ENCODE results near the gene USP5. TPM values are rescaled to one million over a fixed set of nuclear protein-coding genes. Genes with fewer than 3 reads are reported as not detected.

The USP5 gene
- total RNA-seq, 2 experiments from 2014 or later = 119 to 131 TPM

DNA sequence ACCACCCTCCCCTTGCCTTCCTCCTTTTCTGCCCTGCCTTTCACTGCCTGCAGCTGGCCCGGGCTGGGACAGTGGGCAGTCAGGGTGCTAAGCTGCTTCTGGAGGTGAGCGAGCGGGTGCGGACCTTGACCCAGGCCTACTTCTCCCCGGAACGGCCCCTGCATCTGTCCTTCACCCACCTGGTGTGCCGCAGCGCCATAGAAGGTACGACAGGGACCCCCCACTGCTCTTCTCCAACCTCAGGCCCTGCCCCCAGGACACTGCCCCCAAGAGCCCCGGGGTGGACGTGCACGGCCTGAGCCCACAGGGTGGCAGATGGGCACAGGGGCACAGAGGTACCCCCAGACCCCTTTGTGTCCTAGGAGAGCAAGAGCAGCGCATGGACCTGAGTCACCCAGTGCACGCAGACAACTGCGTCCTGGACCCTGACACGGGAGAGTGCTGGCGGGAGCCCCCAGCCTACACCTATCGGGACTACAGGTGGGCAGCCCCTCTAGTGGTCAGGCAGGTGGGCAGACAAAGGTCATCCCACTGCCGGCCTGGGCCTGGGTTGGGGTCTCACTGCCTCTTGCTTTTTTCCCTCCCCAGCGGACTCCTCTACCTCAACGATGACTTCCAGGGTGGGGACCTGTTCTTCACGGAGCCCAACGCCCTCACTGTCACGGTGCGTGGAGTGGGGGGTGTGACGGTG, 14.4 kb upstream of the USP5 start:
- Mint-ChIP-seq H3K27me3 (no peaks in the 10 kb centered on the region), H3K27ac (no peak overlapping the region), H3K9me3 (no peaks in the 10 kb centered on the region), H3K36me3 (ENCODE audit: low read depth) (no peaks in the 10 kb centered on the region), H3K4me3 (no peak overlapping the region), H3K4me1 (peaks cover 5% of the 10 kb centered on the region)
- ChIA-PET POLR2A (no interaction called here), CTCF (interaction anchor here (0.8 to 4.3 kb wide), 8 partner anchors 9 to 84 kb away, joined by 3 to 22 read pairs (median 4); partner anchors contain the start of genes CDCA3, MLF2, SPSB2 and TPI1)
- DNase-seq = no peak

DNA sequence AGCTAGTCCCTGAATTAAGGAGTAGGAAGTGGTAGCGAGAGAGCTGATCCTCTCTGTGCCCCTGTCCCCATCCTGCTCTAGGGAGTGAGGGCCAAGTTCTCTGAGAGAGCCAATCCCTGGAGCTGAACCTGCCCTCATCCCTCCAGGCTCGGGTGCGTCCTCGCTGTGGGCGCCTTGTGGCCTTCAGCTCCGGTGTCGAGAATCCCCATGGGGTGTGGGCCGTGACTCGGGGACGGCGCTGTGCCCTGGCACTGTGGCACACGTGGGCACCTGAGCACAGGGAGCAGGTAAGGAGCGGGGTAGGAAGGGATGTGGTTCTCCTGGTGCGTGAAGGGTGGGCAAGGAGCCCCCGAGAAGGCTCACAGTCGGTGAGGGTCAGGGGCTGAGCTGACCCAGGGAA, 13.1 kb upstream of the USP5 start:
- Mint-ChIP-seq H3K36me3 (ENCODE audit: low read depth) (no peaks in the 10 kb centered on the region), H3K27me3 (no peaks in the 10 kb centered on the region), H3K27ac (no peak overlapping the region), H3K9me3 (no peaks in the 10 kb centered on the region), H3K4me1 (peaks cover 5% of the 10 kb centered on the region), H3K4me3 (no peak overlapping the region)
- ChIA-PET CTCF (interaction anchor here (0.9 to 2.3 kb wide), 6 partner anchors 10 to 87 kb away, joined by 3 to 7 read pairs (median 4); no protein-coding TSS in a partner anchor), POLR2A (interaction anchor here (1.2 kb wide), 1 partner anchor 8 kb away, joined by 3 read pairs; no protein-coding TSS in a partner anchor)
- no peak for DNase-seq

DNA sequence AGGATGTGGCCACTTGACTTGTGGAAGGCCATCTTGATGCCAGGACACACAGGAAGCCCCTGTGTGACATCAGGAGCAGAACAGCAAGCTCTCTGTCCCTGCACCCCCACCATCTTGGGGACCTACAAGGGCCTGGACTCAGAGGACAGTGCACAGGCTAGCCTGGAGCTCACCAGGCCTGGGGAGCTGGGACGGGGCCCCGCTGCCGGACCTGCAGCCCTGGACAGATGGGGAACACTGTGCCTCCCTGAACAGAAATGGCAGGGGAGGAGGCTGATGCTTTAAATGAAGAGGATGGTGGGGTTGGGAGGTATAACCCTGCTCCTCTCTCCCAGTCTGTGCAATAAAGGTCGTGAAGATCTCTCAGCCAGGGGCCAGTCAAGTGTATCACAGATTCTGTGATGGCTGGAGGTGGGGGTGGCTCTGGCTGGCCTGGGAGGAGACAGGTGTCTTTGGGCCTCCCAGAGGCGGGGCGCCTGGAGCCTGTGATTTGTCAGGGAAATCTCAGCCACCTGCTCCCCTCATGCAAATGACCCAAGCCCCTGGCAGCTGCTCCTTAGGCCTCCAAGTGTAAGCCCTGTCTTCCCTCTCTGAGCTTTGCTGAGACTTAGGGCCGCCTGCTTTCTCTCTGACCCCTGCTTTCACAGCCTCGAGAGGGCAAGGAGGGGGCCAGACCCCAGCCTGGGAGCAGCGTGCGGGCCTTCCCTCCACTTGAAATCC, 12.3 kb upstream of the USP5 start:
- H3K36me3 Mint-ChIP-seq (ENCODE audit: low read depth) = no peaks in the 10 kb centered on the region
- no peaks in the 10 kb centered on the region for H3K9me3 Mint-ChIP-seq
- POLR2A ChIA-PET = interaction anchor here (0.6 to 1.2 kb wide), 3 partner anchors 9 to 281 kb away, joined by 3 read pairs; partner anchors contain the start of gene USP5
- no peak for DNase-seq
- peaks cover 5% of the 10 kb centered on the region for H3K4me1 Mint-ChIP-seq
- CTCF ChIA-PET = interaction anchor here (0.9 to 4.6 kb wide), 8 partner anchors 11 to 88 kb away, joined by 3 to 24 read pairs (median 4); partner anchors contain the start of genes CDCA3, P3H3, SPSB2 and USP5
- no peak overlapping the region for H3K4me3 Mint-ChIP-seq
- H3K27me3 Mint-ChIP-seq = no peaks in the 10 kb centered on the region
- H3K27ac Mint-ChIP-seq = no peak overlapping the region

DNA sequence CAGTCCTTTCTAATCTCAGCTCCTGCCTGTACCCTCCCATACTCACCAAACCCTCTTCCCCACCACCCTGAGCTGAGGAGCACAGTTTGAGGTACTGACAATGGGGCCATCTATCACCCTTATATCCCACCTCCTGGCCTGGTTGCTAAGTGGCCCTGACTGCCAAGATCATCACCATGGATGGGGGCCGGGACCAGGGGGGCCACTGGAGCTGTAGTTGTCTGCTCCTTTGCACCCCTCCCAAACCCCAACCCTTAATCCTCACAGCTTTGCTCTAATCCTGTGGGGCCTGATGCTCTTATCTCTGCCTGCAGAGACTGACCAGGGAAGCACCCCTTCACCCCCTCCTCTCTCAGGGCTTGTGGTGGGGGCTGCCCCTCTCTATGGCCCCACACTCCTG, 11.6 kb upstream of the USP5 start:
- Mint-ChIP-seq H3K4me1 (peaks cover 5% of the 10 kb centered on the region), H3K9me3 (no peaks in the 10 kb centered on the region), H3K36me3 (ENCODE audit: low read depth) (no peaks in the 10 kb centered on the region), H3K4me3 (no peak overlapping the region), H3K27me3 (no peaks in the 10 kb centered on the region), H3K27ac (no peak overlapping the region)
- DNase-seq = no peak
- ChIA-PET POLR2A (interaction anchor here (0.8 kb wide), 1 partner anchor 11 kb away, joined by 3 read pairs; the partner anchor contains the start of gene USP5), CTCF (interaction anchor here (1.4 to 4.6 kb wide), 6 partner anchors 9 to 75 kb away, joined by 4 to 24 read pairs (median 8); partner anchors contain the start of genes CDCA3, P3H3, SPSB2 and USP5)

DNA sequence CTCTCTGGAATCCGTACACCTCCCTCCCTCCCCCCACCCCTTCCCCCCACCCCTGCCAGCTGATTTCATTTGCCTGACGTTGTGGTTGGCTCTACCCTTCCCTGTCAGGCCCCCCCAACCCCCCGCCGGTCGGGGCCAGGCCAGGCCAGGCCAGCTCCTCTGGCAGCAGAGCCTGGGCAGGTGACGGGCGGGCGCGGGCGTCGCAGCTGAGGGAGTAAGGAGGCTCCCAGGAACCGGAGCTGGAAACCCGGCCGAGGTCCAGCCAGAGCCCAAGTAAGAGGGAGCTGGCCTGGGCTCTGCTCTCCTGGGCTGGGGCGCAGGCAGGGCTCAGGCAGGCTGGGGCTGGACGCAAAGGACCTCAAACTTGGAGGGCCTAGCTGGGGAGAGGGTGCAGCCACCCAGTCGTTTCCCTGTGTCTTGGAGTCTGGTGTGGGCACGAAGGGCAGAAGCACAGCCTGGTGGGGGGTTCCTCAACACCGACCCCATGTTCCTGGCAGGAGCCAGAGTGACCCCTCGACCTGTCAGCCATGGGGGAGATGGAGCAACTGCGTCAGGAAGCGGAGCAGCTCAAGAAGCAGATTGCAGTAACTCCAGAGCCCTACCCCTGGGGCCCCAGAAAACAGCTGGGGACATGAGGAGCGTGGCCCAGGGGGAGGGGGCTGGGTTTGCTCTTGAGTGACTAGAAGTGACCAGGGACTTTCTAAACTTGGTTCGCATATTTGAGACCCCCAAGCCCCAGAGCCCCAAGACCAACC, 11.0 kb upstream of the USP5 start, which contains the start of gene GNB3:
Gene GNB3, plus strand, starts transcription at position 165 of the 755 bp plus-strand sequence. Its CDS starts 363 bp downstream, at position 528.
- no peak for DNase-seq
- peaks cover 1% of the 10 kb centered on the region for H3K4me1 Mint-ChIP-seq
- H3K27ac Mint-ChIP-seq = no peak within 1 kb of the TSS
- peaks cover 2% of the 10 kb centered on the region for H3K36me3 Mint-ChIP-seq (ENCODE audit: low read depth)
- no peaks in the 10 kb centered on the region for H3K27me3 Mint-ChIP-seq
- CTCF ChIA-PET = interaction anchor here (0.8 to 4.6 kb wide), 7 partner anchors 10 to 50 kb away, joined by 3 to 24 read pairs (median 7); partner anchors contain the start of genes CDCA3, P3H3, SPSB2 and USP5
- H3K4me3 Mint-ChIP-seq = no peak within 1 kb of the TSS
- no peaks in the 10 kb centered on the region for H3K9me3 Mint-ChIP-seq
- POLR2A ChIA-PET = interaction anchor here (0.8 kb wide), 1 partner anchor 11 kb away, joined by 3 read pairs; the partner anchor contains the start of gene USP5

DNA sequence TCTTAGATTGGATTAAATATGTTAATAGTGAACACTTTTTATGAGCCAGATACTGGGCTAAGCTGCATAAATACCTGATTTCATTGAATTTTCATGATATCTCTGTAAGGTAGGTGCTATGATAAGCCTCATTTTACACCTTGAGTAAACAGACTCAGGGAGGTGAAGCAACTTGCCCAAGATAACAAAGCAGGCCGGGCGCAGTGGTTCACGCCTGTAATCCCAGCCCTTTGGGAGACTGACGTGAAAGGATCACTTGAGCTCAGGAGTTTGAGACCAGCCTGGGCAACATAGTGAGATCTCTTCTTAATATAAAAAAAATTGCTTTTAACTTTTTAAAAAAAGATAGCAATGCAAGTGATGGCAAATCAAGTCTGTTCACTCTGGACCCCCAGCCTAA, 9.9 kb upstream of the USP5 start:
- Mint-ChIP-seq H3K36me3 (ENCODE audit: low read depth) (peaks cover 10% of the 10 kb centered on the region), H3K4me3 (no peak overlapping the region), H3K27me3 (no peaks in the 10 kb centered on the region), H3K27ac (no peak overlapping the region), H3K9me3 (no peaks in the 10 kb centered on the region), H3K4me1 (no peaks in the 10 kb centered on the region)
- POLR2A ChIA-PET = no interaction called here
- no peak for DNase-seq
- CTCF ChIA-PET = interaction anchor here (1.0 to 4.6 kb wide), 6 partner anchors 7 to 89 kb away, joined by 3 to 24 read pairs (median 8); partner anchors contain the start of genes CDCA3, MLF2, P3H3 and USP5

DNA sequence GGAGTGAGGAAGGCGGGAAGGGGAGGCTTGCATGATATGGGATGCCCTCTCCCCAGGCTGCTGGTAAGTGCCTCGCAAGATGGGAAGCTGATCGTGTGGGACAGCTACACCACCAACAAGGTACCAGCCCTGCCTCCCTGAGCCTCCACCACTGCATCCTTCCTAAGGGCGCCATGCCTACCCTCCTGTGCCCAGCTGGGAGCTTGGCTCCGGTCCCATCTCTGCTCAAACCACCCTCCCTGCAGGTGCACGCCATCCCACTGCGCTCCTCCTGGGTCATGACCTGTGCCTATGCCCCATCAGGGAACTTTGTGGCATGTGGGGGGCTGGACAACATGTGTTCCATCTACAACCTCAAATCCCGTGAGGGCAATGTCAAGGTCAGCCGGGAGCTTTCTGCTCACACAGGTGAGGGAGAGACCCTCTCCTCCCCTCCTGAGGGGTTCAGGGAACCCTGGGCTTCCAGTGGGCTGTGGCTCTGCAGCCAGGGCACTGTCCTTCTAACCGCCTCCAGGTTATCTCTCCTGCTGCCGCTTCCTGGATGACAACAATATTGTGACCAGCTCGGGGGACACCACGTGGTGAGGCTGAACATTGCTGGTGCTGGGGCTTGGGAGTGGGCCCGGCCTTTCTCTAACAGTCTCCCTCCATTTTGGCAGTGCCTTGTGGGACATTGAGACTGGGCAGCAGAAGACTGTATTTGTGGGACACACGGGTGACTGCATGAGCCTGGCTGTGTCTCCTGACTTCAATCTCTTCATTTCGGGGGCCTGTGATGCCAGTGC, 8.6 kb upstream of the USP5 start:
- H3K36me3 Mint-ChIP-seq (ENCODE audit: low read depth) = peaks cover 20% of the 10 kb centered on the region
- H3K27me3 Mint-ChIP-seq = no peaks in the 10 kb centered on the region
- POLR2A ChIA-PET = no interaction called here
- no peak overlapping the region for H3K27ac Mint-ChIP-seq
- H3K4me3 Mint-ChIP-seq = no peak overlapping the region
- no peaks in the 10 kb centered on the region for H3K9me3 Mint-ChIP-seq
- peaks cover 7% of the 10 kb centered on the region for H3K4me1 Mint-ChIP-seq
- DNase-seq = no peak
- CTCF ChIA-PET = interaction anchor here (1.2 to 4.6 kb wide), 7 partner anchors 8 to 90 kb away, joined by 5 to 24 read pairs (median 6); partner anchors contain the start of genes CDCA3, MLF2, SPSB2 and USP5

DNA sequence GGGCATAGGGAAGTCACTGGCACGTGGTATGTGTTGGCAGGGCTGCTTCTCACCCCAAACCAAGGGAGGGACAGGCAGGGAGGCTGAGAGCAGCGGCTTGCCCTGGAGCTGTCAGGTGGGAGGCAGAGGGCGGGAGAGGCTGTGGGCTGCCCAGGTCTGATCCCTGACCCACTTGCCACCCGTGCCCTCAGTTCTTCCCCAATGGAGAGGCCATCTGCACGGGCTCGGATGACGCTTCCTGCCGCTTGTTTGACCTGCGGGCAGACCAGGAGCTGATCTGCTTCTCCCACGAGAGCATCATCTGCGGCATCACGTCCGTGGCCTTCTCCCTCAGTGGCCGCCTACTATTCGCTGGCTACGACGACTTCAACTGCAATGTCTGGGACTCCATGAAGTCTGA, 6.6 kb upstream of the USP5 start:
- no peaks in the 10 kb centered on the region for H3K9me3 Mint-ChIP-seq
- H3K27me3 Mint-ChIP-seq = no peaks in the 10 kb centered on the region
- CTCF ChIA-PET = interaction anchor here (0.6 to 4.0 kb wide), 4 partner anchors 11 to 335 kb away, joined by 3 to 14 read pairs (median 3); no protein-coding TSS in a partner anchor
- H3K36me3 Mint-ChIP-seq (ENCODE audit: low read depth) = peaks cover 37% of the 10 kb centered on the region
- no peak overlapping the region for H3K27ac Mint-ChIP-seq
- H3K4me3 Mint-ChIP-seq = no peak overlapping the region
- DNase-seq = no peak
- H3K4me1 Mint-ChIP-seq = peaks cover 25% of the 10 kb centered on the region
- POLR2A ChIA-PET = no interaction called here

DNA sequence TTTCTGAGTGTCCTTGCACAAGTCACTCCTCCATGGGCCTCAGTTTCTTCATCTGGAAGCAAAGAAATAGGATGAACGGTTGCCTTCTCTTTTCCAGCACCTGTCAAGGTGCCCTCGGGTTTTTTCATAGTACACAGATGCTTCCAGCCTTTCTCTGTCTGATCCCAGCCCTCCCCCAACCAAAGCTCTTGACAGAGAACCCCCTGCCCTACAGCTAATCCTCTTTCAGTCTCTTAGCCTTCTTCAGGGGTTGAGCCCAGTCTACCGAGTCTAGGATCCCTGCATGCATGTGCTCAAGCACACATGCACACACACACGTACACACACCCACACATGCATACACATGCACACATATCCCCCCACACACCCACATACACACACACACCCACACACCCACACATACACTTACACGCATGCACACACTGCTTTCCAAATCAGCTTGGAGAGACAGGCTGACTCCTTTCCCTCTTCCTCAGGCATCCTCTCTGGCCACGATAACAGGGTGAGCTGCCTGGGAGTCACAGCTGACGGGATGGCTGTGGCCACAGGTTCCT, 5.6 kb upstream of the USP5 start:
- CTCF ChIA-PET = interaction anchor here (0.5 to 1.5 kb wide), 6 partner anchors 10 to 74 kb away, joined by 3 to 4 read pairs (median 3); partner anchors contain the start of genes P3H3 and TPI1
- Mint-ChIP-seq H3K27ac (no peak overlapping the region), H3K36me3 (ENCODE audit: low read depth) (peaks cover 39% of the 10 kb centered on the region), H3K4me3 (no peak overlapping the region), H3K4me1 (peaks cover 29% of the 10 kb centered on the region), H3K9me3 (no peaks in the 10 kb centered on the region), H3K27me3 (no peaks in the 10 kb centered on the region)
- POLR2A ChIA-PET = no interaction called here
- DNase-seq = no peak

DNA sequence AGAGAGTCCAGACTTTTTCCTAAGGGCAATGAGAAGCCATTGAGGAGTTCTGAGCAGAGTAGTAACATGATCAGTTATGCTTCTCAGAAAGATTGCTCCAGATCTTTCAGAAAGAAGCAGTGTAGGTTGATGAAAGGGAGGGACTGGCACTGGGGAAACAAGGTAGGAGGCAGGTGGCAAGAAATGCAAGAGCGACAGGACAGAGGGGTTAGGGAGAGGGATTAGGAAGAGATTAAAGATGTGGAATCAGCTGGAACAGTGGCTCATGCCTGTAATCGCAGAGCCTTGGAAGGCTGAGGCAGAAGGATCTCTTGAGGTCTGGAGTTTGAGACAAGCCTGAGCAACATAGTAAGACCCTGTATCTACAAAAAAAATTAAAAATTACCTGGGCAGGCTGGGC, 4.3 kb upstream of the USP5 start:
- Mint-ChIP-seq H3K27ac (no peak overlapping the region), H3K4me1 (peaks cover 29% of the 10 kb centered on the region), H3K4me3 (no peak overlapping the region), H3K9me3 (no peaks in the 10 kb centered on the region), H3K27me3 (no peaks in the 10 kb centered on the region), H3K36me3 (ENCODE audit: low read depth) (peaks cover 39% of the 10 kb centered on the region)
- POLR2A ChIA-PET = no interaction called here
- DNase-seq = no peak
- CTCF ChIA-PET = interaction anchor here (1.2 to 1.8 kb wide), 4 partner anchors 11 to 20 kb away, joined by 3 to 6 read pairs (median 4); partner anchors contain the start of genes P3H3 and TPI1

DNA sequence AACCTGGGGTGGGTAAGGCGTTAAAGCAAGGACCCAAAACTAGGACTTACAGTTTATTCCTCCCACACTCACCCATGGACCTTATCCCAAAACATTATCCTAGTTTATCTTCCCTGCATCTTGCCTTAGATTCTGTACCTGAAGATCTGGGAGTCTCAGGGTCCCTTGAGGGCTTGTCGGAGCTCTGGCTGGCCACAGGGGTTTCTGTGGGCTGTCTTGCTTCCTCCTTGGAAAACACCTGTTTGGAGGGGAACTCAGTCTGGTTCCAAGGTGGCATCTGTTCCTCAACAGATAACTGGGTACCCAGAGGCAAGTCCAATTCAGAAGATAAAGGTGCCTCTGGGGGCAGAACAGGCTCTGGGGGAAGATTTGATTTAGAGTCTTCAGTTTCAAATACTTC, 2.5 kb upstream of the USP5 start:
- peak overlapping the region; percentile 84 for H3K4me3 Mint-ChIP-seq
- H3K27ac Mint-ChIP-seq = peak overlapping the region; percentile 85
- H3K36me3 Mint-ChIP-seq (ENCODE audit: low read depth) = peaks cover 41% of the 10 kb centered on the region
- H3K27me3 Mint-ChIP-seq = no peaks in the 10 kb centered on the region
- POLR2A ChIA-PET = no interaction called here
- no peaks in the 10 kb centered on the region for H3K9me3 Mint-ChIP-seq
- DNase-seq = no peak
- H3K4me1 Mint-ChIP-seq = peaks cover 43% of the 10 kb centered on the region
- CTCF ChIA-PET = interaction anchor here (0.6 to 3.1 kb wide), 3 partner anchors 8 to 97 kb away, joined by 3 to 24 read pairs (median 7); partner anchors contain the start of genes GNB3 and MLF2

Data from activated CD4-positive, alpha-beta T cell treated with anti-CD3 and anti-CD28 coated beads, Interleukin-2, amount 10 ng/mL, durations not matched to agents 7 days and 5 days (primary cell).